ENCODE measurements around the gene ZBTB5. TPM values are rescaled to one million over a fixed set of nuclear protein-coding genes. Genes with fewer than 3 reads are reported as not detected.
A peak's percentile ranks its signal among the peaks of the same experiment; 100 is the strongest.
"Not testable (repeated sequence)": the region's sequence is repeated elsewhere in the genome, so short reads cannot be mapped to it uniquely, and the experiment has no call there.

Gene ZBTB5
- total RNA-seq, 2 experiments from 2014 or later = 9.7 TPM

DNA sequence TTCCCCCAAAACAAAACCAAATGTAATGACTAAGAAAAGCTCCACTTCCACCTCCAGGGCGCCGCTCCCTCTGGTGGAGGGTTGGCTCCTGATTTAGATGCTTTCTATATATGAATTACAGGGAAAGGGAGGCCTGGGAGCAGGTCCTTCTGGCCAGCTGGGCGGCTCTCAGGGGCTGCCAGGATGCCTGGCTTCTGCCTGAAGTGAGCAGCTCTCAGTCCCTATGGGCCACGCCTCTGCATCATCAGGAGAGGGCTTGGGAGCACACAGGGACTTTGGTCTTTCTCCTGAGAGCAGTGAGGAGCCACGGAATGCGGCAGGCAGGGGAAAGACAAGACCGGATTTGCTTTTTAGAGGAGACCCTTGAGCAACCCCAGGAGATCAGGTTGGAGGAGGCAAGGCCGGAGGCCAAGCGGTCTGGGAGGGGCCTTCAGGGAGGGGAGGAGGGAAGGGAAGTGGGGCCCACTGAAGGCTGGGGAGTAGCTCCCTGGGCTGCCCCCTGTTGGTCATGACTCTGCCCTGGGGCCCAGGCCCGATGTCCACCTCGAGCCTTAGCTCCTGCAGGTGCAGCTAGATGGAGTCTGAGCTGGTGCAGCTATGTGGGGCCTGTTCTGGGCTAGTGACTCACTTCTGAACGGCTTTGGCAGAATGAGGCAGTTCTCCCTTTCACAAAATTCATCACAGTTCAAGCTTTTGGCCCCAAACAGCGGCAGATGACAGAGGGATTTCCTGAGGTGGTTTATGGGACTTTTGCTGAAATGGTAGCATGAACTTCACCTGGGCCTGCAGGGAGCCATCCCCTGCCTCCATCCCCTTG, 54.1 kb downstream of the ZBTB5 start:
- peak; percentile 38 for ATAC-seq
- Mint-ChIP-seq H3K27ac (no peak overlapping the region), H3K4me3 (no peak overlapping the region), H3K27me3 (peaks cover 48% of the 10 kb centered on the region), H3K9me3 (ENCODE audit: low read depth) (no peaks in the 10 kb centered on the region), H3K4me1 (peaks cover 42% of the 10 kb centered on the region), H3K36me3 (no peaks in the 10 kb centered on the region)
- CTCF ChIA-PET = interaction anchor here (0.6 to 1.9 kb wide), 9 partner anchors 8 to 542 kb away, joined by 3 to 6 read pairs (median 3); partner anchors contain the start of gene ZBTB5
- DNase-seq = peak; percentile 68

GRCh38 chr9:37410354-37410861, 54.8 kb downstream of the ZBTB5 start:
- ATAC-seq (no peak), DNase-seq (no peak)
- Mint-ChIP-seq H3K4me3 (no peak overlapping the region), H3K27me3 (peaks cover 51% of the 10 kb centered on the region), H3K4me1 (peaks cover 41% of the 10 kb centered on the region), H3K27ac (no peak overlapping the region), H3K9me3 (ENCODE audit: low read depth) (no peaks in the 10 kb centered on the region), H3K36me3 (no peaks in the 10 kb centered on the region)
- CTCF ChIA-PET = interaction anchor here (0.6 to 1.9 kb wide), 7 partner anchors 8 to 812 kb away, joined by 3 to 6 read pairs (median 3); no protein-coding TSS in a partner anchor

DNA sequence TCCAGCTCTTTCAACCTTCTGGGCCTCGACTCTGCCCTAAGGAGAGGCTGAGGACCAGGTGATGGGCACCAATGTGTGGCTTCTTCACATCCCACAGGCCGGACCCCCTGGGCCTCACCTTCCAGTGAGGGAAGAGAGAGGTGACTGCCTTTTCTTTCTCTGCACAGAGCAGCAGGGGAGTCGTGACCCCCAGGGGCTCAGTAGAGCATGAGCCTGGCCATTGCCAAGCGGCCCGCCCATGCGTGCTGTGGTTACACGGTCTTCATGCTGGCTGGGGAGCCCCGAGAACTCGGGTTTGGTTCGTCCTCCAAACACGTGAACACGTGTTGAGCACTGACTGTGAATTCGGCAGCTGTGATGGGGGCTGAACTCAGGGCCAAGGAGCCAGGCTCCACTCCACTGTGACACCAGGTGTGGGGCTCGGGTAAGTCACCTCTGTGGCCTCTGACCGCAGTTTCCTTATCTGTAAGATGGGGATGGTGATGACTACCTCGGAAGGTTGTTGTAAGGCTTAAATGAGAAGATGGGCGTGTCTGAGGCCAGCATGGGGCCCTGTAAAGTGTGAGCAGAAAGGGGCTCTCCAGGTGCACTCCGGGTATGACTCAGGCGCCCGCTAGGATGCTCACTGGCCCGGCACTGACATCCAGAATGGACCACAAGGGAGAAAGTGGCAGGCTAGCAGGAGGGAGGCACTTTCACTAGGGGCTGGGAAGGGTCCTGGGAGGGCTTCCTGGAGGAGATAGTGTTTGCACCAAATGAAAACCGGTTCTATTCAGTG, 56.1 kb downstream of the ZBTB5 start:
- Mint-ChIP-seq H3K36me3 (no peaks in the 10 kb centered on the region), H3K27ac (no peak overlapping the region), H3K4me3 (no peak overlapping the region), H3K4me1 (peaks cover 37% of the 10 kb centered on the region), H3K27me3 (peaks cover 51% of the 10 kb centered on the region), H3K9me3 (ENCODE audit: low read depth) (no peaks in the 10 kb centered on the region)
- ATAC-seq (peak; percentile 88), DNase-seq (peak; percentile 91)
- CTCF ChIA-PET = interaction anchor here (1.0 to 1.4 kb wide), 2 partner anchors 10 to 554 kb away, joined by 3 read pairs; no protein-coding TSS in a partner anchor

- Mint-ChIP-seq H3K27me3 (peaks cover 52% of the 10 kb centered on the region), H3K4me1 (peaks cover 36% of the 10 kb centered on the region), H3K27ac (no peak overlapping the region), H3K9me3 (ENCODE audit: low read depth) (no peaks in the 10 kb centered on the region), H3K4me3 (no peak overlapping the region), H3K36me3 (no peaks in the 10 kb centered on the region)
- ATAC-seq (no peak), DNase-seq (no peak)
- CTCF ChIA-PET = interaction anchor here (0.9 to 1.4 kb wide), 4 partner anchors 11 to 418 kb away, joined by 3 to 4 read pairs (median 3); partner anchors contain the start of gene POLR1E
Observed at GRCh38 chr9:37407468-37407867, 57.8 kb downstream of the ZBTB5 start.

GRCh38 chr9:37406603-37407401, 58.4 kb downstream of the ZBTB5 start:
- H3K27ac Mint-ChIP-seq = no peak overlapping the region
- H3K4me3 Mint-ChIP-seq = no peak overlapping the region
- H3K36me3 Mint-ChIP-seq = no peaks in the 10 kb centered on the region
- DNase-seq (no peak), ATAC-seq (no peak)
- no peaks in the 10 kb centered on the region for H3K9me3 Mint-ChIP-seq (ENCODE audit: low read depth)
- H3K4me1 Mint-ChIP-seq = peaks cover 30% of the 10 kb centered on the region
- CTCF ChIA-PET = interaction anchor here (0.9 to 1.2 kb wide), 2 partner anchors 17 to 418 kb away, joined by 3 read pairs; no protein-coding TSS in a partner anchor
- peaks cover 46% of the 10 kb centered on the region for H3K27me3 Mint-ChIP-seq

DNA sequence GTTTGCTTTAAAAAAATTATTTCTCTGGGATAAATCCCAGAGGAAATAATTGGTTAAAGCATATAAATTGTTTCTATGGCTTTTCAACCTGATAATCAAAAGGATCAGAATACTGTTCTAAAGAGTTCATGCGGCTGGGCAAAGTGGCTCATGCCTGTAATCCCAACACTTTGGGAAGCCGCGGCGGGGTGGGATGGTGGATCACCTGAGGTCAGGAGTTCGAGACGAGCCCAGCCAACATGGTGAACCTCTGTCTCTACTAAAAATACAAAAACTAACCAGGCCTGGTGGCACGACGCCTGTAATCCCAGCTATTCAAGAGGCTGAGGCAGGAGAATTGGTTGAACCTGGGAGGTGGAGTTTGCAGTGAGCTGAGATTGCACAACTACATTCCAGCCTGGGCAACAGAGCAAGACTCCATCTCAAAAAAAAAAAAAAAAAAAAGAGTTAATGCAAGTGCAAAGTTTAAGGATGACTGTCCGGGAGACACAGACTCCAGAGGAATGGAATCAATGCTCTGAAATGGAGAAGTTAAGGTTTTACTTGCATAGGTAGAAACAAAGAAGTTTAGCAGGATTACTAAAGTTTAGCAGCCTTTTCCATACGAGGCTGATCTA, 59.4 kb downstream of the ZBTB5 start:
- CTCF ChIA-PET = no interaction called here
- ATAC-seq (no peak), DNase-seq (no peak)
- Mint-ChIP-seq H3K9me3 (ENCODE audit: low read depth) (no peaks in the 10 kb centered on the region), H3K4me1 (peaks cover 20% of the 10 kb centered on the region), H3K27me3 (peaks cover 43% of the 10 kb centered on the region), H3K27ac (no peak overlapping the region), H3K36me3 (no peaks in the 10 kb centered on the region), H3K4me3 (no peak overlapping the region)

- CTCF ChIA-PET = no interaction called here
- ATAC-seq (no peak), DNase-seq (no peak)
- Mint-ChIP-seq H3K36me3 (no peaks in the 10 kb centered on the region), H3K4me3 (no peak overlapping the region), H3K9me3 (ENCODE audit: low read depth) (no peaks in the 10 kb centered on the region), H3K27me3 (peaks cover 46% of the 10 kb centered on the region), H3K4me1 (peaks cover 15% of the 10 kb centered on the region), H3K27ac (no peak overlapping the region)
Observed at GRCh38 chr9:37405350-37405749, 59.9 kb downstream of the ZBTB5 start.

DNA sequence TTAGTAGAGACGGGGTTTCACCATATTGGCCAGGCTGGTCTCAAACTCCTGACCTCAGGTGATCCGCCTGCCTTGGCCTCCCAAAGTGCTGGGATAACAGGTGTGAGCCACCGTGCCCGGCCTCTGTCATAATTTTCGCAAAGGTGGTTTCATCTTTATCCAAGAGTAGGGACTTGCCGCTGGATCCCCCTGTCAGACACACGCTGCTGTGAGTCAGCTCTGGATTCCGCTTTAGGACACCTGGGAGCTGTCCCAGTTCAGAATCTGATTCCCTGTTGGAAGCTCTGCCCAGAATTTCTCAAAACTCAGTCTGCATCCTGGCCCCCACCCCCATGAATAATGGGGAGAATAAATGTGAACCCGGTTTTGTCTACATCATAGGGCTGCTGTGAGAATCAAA, 60.7 kb downstream of the ZBTB5 start:
- no peak for DNase-seq
- Mint-ChIP-seq H3K4me3 (no peak overlapping the region), H3K27ac (no peak overlapping the region), H3K9me3 (ENCODE audit: low read depth) (no peaks in the 10 kb centered on the region), H3K27me3 (peaks cover 46% of the 10 kb centered on the region), H3K36me3 (no peaks in the 10 kb centered on the region), H3K4me1 (peaks cover 8% of the 10 kb centered on the region)
- no peak for ATAC-seq
- CTCF ChIA-PET = interaction anchor here (1.1 kb wide), 1 partner anchor 10 kb away, joined by 3 read pairs; no protein-coding TSS in a partner anchor

DNA sequence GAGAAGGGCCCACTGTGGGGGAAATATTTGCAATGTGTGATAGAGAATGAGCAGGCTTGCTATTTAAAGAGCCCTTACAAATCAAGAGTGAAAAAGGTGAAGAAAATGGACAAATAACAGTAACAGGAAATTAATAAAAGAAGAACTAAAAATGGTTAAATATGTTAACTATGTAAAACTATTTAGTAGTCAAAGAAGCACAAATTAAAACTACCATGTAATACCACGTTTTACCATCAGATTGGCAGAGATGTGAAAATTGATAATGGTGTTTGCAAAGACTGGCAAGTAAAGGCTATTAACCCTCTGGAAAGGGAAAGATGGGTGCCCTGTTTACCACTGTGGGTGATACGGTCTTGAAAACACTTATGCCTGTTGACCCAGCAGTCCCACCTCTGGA, 65.9 kb downstream of the ZBTB5 start:
- Mint-ChIP-seq H3K27ac (no peak overlapping the region), H3K4me3 (no peak overlapping the region), H3K36me3 (no peaks in the 10 kb centered on the region), H3K27me3 (peaks cover 22% of the 10 kb centered on the region), H3K9me3 (ENCODE audit: low read depth) (no peaks in the 10 kb centered on the region), H3K4me1 (no peaks in the 10 kb centered on the region)
- ATAC-seq (no peak), DNase-seq (no peak)
- CTCF ChIA-PET = no interaction called here

DNA sequence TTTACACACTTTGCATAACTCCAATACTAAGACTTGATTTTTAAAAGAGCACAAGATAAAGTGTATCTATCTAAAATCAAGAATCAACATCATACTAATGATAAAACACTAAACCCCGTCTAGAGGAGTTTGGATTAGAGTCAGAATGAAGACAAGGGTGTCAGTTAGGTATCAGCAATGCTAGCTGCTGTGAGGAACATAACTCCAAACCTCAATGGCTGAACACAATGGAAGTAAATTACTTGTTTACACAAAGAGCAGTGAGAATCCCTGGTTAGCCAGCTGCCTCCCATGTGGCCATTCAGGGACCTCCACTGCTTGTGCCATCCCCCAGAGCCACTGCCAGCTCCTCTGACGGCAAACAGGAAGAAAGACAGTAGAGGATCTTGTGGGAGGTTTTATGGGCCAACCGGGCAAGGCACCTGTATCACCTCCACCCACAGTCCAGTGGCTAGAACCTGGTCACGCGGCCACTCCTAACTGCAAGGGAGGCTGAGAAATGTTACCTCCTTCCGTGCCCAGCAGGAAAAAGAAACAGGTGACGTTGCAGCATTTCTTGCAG, 66.7 kb downstream of the ZBTB5 start:
- CTCF ChIA-PET = no interaction called here
- no peaks in the 10 kb centered on the region for H3K4me1 Mint-ChIP-seq
- no peak overlapping the region for H3K4me3 Mint-ChIP-seq
- DNase-seq (no peak), ATAC-seq (no peak)
- H3K27me3 Mint-ChIP-seq = peaks cover 18% of the 10 kb centered on the region
- H3K27ac Mint-ChIP-seq = no peak overlapping the region
- H3K9me3 Mint-ChIP-seq (ENCODE audit: low read depth) = no peaks in the 10 kb centered on the region
- no peaks in the 10 kb centered on the region for H3K36me3 Mint-ChIP-seq

DNA sequence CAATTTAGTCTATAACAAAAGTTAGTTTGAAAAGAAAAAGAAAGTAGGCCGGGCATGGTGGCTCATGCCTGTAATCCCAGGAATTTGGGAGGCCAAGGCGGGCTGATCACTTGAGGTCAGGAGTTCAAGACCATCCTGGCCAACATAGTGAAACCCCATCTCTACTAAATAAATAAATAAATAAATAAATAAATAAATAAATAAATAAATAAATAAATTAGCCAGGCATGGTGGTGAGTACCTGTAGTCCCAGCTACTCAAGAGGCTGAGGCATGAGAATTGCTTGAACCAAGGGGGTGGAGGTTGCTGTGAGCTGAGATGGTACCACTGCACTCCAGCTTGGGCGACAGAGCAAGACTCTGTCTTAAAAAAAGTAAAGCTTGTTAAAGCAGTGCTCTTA, 67.3 kb downstream of the ZBTB5 start:
- ATAC-seq, H3K36me3 Mint-ChIP-seq, H3K27ac Mint-ChIP-seq: not testable (repeated sequence)

DNA sequence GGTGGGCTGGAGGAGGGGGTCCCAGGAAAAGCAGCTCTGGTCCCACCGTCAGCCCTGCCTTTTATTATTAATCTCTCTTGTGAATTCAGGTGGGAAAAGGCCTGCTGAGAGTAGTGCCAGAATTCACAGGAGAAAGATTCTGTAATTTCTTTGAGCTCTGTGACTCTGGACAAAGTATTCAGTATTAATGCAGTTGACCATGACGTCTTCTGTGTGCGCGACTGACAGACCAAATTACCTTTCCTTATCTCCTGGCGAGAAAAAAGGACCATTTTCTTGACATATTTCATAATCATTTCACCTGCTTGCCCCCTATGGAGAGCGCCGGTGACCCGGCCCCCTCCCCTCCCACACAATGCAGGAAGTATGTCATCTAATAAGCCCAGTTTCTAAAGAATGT, 69.6 kb downstream of the ZBTB5 start:
- no peak overlapping the region for H3K27ac Mint-ChIP-seq
- H3K27me3 Mint-ChIP-seq = peaks cover 9% of the 10 kb centered on the region
- DNase-seq (no peak), ATAC-seq (no peak)
- H3K4me3 Mint-ChIP-seq = no peak overlapping the region
- peaks cover 4% of the 10 kb centered on the region for H3K4me1 Mint-ChIP-seq
- H3K36me3 Mint-ChIP-seq = no peaks in the 10 kb centered on the region
- no peaks in the 10 kb centered on the region for H3K9me3 Mint-ChIP-seq (ENCODE audit: low read depth)
- CTCF ChIA-PET = interaction anchor here (0.9 kb wide), 1 partner anchor 16 kb away, joined by 3 read pairs; no protein-coding TSS in a partner anchor

More for the DNA sequence above, 67.3 kb downstream of the ZBTB5 start:
- H3K9me3 Mint-ChIP-seq (ENCODE audit: low read depth); H3K4me1 Mint-ChIP-seq; DNase-seq; CTCF ChIA-PET; H3K4me3 Mint-ChIP-seq: not testable (repeated sequence)
- H3K27me3 Mint-ChIP-seq = peaks cover 15% of the 10 kb centered on the region

Measured in activated CD8-positive, alpha-beta memory T cell treated with anti-CD3 and anti-CD28 coated beads, Interleukin-2, amount 10 ng/mL, durations not matched to agents 7 days and 5 days (primary cell).